NCI-H2107 treated with DMSO at 0.1 percent for 48 hours (cell line): ENCODE results near the gene PAM16.
"Not testable (repeated sequence)": the region's sequence is repeated elsewhere in the genome, so short reads cannot be mapped to it uniquely, and the experiment has no call there.

Experiments
- DNase-seq: peaks from one replicate; lab custom pipeline; 2025; ENCODE audit not compliant: unreplicated experiment; lab: John Stamatoyannopoulos, UW

Gene PAM16

DNA sequence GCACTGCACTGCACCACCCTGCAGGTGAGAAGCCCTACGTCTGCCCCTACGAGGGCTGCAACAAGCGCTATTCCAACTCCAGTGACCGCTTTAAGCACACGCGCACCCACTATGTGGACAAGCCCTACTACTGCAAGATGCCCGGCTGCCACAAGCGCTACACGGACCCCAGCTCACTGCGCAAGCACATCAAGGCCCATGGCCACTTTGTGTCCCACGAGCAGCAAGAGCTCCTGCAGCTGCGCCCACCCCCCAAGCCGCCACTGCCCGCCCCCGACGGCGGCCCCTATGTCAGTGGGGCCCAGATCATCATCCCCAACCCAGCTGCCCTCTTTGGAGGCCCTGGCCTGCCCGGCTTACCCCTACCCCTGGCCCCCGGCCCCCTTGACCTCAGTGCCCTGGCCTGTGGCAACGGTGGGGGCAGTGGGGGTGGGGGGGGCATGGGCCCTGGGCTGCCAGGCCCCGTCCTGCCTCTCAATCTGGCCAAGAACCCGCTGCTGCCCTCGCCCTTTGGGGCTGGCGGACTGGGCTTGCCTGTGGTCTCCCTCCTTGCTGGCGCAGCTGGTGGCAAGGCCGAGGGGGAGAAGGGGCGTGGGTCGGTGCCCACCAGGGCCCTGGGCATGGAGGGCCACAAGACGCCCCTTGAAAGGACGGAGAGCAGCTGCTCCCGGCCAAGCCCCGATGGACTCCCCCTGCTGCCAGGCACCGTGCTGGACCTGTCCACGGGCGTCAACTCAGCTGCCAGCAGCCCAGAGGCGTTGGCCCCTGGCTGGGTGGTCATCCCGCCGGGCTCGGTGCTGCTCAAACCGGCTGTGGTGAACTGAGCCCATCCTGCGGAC lies 14.2 kb downstream of the PAM16 start:
- DNase-seq, result no peak

DNA sequence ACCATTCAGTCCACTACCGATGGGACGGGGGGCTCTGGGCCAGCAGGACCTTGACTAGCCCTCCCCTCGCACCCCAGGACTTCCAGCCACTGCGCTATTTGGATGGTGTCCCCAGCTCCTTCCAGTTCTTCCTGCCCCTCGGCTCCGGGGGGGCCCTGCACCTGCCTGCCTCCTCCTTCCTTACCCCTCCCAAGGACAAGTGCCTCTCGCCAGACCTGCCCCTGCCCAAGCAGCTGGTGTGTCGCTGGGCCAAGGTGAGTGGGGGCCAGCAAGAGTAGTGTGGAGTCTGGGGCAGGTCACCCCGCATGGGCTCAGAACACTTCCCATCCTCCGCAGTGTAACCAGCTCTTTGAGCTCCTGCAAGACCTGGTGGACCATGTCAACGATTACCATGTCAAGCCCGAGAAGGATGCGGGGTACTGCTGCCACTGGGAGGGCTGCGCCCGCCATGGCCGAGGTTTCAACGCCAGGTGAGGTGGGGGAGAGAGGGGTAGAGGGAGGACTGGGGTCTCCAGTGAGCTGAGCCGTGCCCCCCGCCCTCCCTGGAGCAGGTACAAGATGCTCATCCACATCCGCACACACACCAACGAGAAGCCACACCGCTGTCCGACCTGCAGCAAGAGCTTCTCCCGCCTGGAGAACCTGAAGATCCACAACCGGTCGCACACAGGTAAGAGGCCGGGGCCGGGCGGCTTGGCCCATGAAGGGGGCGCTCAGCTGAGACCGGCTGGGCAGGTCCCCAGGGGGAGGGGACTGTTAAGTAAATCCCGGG lies 16.2 kb downstream of the PAM16 start:
- DNase-seq, result no peak

DNA sequence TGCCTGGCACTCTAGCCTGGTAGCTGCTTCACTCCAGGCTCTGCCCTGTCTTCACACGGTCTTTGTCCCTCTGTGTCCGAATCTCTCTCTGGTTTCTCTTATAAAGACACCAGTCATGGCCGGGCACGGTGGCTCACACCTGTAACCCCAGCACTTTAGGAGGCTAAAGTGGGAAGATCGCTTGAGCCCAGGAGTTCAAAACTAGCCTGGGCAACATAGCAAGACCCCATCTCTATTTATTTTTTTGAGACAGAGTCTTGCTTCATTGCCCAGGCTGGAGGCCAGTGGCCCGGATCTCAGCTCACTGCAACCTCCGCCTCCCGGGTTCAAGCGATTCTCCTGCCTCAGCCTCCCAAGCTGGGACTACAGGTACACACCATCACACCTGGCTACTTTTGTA lies 17.4 kb downstream of the PAM16 start:
- not testable (repeated sequence) for DNase-seq

DNA sequence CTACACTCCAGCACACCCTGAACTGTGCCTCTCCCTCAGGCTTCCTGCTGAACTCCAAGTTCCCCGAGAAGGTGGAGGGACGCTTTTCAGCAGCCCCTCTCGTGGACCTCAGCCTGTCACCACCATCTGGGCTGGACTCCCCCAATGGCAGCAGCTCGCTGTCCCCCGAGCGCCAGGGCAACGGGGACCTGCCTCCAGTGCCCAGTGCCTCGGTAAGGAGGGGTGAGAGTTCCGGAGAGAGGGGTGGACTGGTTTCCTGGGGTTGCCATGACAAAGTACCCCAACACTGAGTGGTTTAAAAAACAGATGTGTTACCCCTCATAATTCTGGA lies 17.8 kb downstream of the PAM16 start:
- DNase-seq, result no peak

DNA sequence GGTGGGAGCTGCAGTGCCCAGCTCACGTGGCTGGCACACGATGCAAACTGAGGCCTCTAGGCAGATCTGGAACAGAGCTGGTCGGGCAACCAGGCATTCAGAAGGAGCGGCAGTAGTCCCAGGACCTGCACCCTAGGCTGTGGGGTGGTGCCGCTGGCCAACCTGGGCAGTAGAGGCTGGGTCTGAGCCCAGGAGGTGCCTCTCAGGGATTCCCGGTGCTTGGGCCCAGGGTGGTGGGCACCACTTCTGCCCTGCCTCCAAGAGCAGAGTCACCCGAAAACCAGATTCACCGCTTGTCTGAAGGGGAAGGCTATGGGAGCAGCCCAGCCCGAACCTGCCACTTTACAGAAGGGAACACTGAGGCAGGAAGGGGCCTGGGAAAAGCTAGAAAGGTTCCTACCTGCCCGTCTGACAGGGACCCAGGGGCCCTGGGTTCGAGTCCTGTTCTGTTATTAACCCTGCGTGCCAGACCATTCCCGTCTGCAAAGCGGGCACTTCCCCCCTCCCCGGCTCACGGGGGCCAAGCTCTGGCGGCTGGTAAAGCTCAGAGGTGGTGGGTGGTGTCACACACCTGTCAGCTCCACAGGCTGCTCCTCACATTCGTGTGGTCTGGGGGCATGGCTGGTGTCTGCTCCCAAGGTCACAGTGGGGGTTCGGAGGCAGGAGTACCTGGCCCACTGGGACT lies 18.4 kb downstream of the PAM16 start:
- DNase-seq, result no peak

DNA sequence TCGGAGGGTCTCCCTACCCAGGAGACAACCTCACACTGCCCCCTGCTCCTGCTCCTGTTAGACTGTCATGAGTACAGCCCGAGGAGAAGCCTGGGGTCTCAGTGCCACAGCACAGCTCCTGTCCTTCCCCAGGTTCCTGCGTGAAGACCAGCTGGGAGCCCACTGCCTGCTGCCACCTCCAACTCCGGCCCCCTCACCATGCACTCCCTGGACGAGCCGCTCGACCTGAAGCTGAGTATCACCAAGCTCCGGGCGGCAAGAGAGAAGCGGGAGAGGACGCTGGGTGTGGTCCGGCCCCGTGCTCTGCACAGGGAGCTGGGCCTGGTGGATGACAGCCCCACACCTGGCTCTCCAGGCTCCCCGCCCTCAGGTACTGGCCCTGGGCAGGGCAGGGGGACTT lies 19.0 kb downstream of the PAM16 start:
- DNase-seq, result no peak

DNA sequence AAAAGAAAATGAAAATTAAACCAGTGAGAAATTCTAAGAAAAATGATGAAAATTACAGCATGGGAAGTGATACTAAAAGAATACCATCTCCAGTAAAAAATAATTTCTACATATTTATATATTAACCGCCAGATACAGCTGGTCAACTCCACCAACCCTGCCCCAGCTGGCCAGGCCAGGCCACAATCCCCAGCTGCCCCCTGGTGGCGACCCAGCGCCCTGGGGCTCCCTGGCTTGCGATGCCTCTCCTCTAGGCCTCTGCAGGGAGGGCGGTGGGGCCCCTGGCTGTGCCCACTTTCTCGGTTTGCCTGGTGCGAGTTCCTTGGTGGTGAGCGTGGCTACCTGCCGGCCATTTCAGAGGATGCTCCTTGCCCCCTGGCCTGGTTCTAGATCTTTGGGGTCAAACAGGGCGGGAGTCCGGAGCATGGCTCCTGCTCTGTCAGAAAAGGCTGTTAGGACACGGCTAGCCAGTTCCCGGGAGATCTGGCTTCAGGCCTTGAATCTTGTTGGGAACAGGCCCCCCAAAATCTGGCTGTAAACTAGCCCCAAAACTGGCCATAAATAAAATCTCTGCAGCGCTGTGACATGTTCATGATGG lies 20.7 kb downstream of the PAM16 start:
- DNase-seq, result no peak

DNA sequence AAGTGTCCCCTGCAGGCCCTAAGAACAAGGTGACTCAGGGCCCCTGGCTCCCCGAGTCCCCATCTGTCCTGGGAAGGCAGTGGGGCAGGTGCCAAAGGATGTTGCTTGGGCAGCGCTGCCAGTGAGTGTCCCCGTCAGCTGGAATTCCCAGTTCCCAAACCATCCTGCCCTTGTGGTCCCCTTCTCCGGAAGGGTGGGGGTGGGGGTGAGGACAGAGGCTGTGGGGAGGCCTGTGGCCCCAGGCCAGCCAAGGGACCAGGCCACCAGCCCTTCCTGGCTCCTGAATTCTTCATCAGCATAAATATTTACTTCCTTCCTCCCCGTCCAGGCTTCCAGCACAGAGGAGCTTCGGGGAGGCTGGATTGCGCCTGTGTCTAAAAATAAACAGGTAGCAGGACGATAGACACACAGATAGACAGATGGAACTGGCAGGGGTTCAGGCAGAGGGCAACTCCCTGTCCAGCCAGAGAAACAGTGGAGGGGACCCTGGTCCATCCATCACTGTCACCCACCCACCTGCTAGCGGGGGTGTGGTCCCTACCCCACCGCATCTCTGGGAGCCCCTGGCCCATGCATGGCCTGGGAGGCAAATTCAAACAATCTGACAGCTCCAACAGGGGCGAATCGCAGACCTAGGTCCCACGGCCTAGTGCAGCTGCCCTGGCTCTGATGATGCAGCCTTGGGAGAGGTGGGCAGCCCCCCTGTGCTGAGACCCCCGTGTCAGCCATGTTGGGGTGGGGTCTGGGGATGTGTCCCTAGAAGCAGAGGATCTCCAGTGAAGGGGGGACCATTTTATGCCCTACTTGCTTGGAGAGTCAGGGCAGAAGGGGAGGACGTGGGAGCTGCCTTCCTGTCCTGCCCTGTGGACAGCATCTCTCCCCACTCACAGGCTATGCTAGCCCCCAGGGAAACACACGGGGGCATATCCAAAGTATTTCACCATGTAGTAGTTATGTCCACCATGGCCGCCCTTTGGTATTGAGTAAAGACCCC lies 22.0 kb downstream of the PAM16 start:
- DNase-seq, result no peak

DNA sequence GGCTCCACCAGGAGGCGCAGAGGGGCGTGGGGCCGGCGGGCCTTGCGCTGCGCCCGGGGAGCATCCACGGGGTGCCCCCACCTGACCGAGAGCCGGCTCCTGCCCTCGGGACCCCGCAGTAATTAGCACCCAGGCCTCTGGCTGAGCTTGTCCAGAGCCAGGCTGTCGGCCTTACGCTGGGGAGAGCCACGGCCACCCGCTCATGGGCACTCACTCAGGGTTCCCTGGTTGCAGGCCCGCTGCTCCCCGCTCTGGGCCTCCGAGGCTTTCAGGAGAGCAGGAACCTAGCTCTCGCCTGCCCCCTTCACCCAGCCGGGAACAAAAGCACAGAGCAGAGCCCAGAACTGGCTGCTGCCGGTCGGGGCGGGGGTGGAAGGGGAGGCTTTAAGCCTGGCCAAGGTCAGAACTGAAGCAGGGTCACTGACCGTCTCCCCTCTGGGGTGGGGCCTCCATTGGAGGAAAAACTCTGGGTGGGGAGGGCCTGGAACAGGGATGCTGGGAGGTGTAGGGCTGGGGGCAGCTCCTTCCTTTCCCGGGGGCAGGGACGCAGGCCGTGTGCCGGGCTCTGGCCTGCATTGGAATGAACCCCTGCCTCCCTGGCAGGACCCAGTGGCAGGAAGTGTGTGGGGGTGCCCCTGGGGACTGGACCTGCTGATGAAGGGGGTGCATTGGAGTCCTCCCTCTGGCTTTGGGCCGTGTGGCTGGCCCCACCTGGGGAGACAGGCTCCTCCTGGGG lies 22.9 kb downstream of the PAM16 start:
- DNase-seq, result peak; percentile 16

DNA sequence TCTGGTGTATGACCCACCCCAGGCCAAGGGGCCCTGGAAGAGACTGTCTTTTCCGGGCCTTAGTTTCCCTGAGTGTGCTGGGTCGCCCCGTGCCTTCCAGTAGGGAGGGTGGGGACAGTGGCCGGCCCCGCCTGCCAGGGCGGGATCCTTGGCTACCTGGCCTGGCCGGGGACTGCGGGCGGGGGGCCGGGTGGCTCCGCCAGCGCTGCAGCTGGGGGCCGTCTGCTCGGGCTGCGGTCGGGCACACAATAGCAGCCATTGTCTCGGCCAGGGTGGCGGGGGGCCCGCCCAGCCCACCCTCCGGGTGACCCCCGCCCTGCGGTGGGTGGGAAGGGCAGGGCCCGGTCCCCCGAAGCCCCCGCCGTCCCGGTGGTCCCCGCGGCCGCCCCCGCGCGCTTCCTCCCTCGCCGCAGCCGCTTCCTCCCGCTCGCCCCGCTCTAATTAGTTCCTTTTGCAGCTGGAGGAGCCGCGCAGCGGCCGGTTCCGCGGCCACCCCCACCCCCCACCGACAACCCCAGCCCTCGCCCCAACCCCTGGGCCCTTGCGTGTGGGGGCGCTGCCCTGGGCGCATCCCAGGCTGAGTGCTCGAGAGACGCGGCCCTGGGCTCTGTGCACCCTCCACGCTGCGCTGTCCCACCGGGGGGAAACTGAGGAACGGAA lies 23.6 kb downstream of the PAM16 start:
- DNase-seq, result no peak

DNA sequence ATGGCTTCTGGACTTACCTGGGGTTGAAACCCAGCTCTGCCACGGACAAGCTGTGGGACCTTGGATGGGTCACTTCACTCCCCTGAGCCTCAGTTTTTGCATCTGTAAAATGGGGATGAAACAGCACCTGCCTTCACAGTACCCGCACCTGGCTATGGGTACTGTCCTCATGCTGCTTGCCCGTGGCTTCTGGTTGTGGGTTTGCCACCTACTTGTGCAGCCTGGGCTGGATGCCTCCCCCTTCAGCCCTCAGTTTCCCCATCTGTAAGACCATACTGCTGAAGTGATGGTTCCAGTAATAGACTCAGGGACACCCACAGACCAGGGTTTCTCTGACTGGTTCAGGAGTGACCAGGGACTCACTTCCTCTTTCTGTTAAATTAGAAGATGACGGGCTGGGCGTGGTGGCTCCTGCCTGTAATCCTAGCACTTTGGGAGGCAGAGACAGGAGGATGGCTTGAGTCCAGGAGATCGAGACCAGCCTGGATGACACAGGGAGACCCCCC lies 25.8 kb downstream of the PAM16 start:
- DNase-seq, result no peak

DNA sequence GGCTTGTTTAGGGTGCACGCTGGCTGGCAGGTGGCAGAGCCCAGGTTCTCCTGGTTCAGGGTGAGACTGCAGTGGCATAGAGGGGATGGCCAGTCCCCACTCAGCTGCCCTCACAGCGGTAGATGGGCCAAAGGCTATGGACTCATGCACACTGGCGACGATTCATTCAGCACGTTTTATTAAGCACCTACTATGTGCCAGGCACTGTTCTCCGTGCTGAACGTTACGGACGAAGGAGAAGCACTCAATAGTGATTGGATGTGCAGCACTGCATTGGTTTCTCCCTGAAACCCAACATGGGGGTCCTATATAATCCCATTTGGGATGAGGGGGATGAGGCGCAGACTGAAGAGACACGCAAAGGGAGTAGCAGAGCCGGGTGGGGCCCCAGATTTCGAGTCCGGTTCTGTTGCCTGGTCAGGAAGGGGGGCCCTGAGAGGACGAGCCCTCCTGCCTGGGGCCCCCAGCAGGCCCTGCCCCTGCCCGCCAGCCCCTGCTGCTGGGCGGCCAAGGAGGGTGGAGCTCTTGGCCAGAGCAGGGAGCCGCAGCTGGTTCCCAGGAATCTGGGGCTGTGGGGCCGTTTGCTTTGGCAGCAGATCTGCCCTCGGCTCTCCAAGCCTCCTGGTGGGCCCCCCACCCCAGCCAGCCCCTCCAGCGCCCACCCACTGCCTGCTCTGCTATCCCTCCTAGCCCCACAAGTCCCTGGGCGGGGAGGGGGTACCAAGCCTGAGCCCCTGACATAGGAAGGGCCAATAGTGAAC lies 26.4 kb downstream of the PAM16 start:
- no peak for DNase-seq

DNA sequence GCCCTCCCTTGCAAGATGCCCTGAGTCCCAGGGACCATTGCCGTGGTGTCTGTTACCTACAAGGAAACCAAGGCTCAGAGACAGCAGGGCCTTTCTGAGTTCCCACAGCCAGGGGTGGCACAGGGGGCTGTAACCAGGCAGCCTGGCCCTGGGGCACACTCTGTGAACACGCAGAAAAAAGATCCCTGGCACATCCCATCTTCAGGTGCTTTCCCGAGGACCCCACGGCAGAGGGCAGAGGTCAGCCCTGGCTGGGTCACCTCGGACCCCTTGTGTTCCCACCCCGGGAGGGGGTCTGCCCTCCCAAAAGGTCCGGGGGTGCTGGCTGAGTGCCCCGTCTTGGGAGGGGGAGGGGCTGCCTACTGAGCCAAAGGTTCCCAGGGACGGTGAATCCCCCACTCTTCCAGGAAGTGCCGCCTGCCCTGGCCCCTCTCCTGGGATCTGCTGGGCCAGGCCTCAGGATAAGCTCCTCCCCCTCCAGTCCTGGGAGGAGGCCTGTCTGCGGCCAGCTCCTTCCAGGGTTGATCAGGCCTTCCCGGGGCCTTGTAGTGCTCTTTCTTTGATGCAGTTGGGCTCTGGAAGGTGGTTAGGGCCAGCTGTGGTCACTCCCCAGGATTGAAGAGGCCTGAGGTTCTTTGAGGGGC lies 27.2 kb downstream of the PAM16 start:
- no peak for DNase-seq

DNA sequence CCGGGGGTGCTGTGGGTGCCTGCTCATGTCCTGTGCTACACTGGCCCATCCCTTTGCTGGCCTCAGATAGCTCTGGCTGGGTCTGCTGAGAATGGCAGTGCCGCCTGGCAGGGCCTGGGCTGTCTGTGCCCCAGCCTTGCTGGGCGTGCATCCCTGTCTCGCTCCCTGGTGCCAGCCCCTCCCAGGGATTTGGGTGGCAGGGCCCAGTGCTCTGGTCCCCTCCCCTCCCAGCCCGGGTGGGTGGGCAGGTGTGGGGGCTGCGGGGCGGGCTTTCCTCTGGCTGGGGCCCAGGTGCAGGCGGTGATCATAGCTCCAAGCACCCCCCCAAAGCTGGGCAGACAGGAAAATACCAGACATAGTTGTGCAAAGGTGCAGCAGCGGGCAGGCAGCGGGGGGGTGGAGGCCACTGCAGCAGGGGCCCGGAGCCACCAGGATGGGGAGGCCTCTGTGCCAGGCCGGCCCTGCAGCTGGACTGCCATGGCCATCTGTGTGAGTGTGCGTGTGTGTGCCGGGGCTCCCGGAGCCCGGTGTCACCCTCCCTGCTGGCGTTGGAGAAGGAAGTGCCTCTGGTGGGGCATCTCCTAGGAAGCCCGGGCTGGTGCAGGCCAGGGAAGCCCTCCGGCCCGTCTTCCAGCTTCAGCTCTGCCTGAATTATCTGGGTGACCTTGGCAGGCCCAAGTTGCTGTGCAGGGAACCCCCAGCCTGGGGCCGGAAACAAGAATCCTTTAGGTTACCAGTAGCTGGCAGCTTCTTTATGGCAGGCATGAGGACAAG lies 27.9 kb downstream of the PAM16 start:
- no peak for DNase-seq

DNA sequence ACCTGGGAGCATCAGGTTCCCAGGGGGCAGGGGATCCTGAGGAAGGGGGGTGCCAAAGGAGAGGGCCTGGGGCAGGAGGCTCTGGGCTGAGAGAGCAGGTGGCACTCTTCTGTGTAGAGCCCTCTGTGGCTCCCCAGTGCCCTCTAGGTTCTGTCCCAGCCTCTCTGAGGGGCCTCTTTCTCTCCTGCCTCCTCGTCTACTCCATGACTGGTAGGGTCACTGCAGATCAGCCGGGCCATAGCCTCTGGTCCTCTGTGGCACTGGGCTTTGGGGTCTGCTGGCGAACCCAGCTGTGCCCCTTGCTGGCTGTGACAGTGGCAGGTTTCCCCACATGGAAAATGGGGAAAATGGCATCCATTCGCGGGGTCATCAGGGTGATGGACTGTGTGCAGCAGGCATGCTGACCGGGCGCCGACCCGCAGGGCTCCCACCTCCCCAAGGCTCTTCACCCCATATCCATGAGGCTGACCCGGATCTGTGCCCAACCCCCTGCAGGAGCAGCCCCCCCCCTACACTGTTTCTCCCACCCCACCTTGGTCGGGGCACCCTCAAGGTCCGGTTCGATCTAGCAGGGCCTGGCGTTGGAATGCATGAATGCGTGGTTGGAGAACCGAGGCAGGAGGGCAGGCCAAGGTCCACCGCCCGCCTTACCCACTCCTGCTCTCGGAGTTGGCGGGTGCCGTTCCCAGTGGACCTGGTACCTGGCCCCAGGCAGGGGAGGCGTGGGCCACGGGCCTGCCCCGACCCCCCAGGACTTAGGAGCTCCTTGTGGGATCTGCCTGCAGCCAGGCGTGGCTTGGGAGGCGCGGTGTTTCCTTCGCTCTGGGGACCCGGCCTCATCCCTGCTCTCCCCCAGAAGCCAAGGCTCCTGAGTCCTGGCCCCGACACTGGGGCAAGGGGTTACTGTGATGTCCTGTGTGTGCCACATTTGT lies 28.7 kb downstream of the PAM16 start:
- DNase-seq, result no peak
